ENCODE results near the gene CLSTN2.

- TF ChIP-seq, protein P1, sequence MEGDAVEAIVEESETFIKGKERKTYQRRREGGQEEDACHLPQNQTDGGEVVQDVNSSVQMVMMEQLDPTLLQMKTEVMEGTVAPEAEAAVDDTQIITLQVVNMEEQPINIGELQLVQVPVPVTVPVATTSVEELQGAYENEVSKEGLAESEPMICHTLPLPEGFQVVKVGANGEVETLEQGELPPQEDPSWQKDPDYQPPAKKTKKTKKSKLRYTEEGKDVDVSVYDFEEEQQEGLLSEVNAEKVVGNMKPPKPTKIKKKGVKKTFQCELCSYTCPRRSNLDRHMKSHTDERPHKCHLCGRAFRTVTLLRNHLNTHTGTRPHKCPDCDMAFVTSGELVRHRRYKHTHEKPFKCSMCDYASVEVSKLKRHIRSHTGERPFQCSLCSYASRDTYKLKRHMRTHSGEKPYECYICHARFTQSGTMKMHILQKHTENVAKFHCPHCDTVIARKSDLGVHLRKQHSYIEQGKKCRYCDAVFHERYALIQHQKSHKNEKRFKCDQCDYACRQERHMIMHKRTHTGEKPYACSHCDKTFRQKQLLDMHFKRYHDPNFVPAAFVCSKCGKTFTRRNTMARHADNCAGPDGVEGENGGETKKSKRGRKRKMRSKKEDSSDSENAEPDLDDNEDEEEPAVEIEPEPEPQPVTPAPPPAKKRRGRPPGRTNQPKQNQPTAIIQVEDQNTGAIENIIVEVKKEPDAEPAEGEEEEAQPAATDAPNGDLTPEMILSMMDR (IDR thresholded peaks at IDR 0.05) = no peak
- TF ChIP-seq EP300 (IDR thresholded peaks at IDR 0.05) = no peak
- TF ChIP-seq POLR2A (IDR thresholded peaks at IDR 0.05) = no peak
These were observed 473.3 kb downstream of the CLSTN2 start for GRCh38 chr3:140408252-140408651.

Data from tibial nerve (tissue), 4 donors.